Stimulated activated CD8-positive, alpha-beta memory T cell treated with anti-CD3 and anti-CD28 coated beads, Interleukin-15, amount 100 ng/mL, for 24 hours (primary cell): Measurements from ENCODE around the gene UTP4.
"Not testable (repeated sequence)": the region's sequence is repeated elsewhere in the genome, so short reads cannot be mapped to it uniquely, and the experiment has no call there.

Experiments
- DNase-seq: peaks from one replicate; pipeline ENCODE4 v3.0.0-alpha.2; 2020; ENCODE audit warnings: low read depth

UTP4 gene

GRCh38 chr16:69131167-69131838 is 1.1 kb upstream of the UTP4 start:
- no peak for DNase-seq

GRCh38 chr16:69131839-69132423 is 518 bp upstream of the UTP4 start:
- peak; percentile 51 for DNase-seq

GRCh38 chr16:69133373-69133954 is 1.0 kb downstream of the UTP4 start:
- no peak for DNase-seq

GRCh38 chr16:69138608-69139007 is 6.2 kb downstream of the UTP4 start:
- no peak for DNase-seq

DNA sequence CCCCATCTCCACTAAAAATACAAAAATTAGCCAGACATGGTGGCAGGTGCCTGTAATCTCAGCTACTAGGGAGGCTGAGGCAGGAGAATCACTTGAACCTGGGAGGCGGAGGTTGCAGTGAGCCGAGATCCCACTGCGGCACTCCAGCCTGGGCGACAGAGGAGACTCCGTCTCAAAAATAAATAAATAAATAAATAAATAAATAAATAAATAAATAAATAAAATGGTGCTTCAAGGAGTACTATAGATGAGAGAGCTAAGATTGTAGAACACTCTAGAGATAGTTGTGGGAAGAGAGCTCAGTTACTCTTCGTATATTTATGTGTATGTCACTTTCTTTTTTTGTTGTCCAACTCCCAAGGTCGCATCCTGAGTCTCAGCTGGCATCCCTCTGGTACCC is 7.0 kb downstream of the UTP4 start:
- DNase-seq = not testable (repeated sequence)

DNA sequence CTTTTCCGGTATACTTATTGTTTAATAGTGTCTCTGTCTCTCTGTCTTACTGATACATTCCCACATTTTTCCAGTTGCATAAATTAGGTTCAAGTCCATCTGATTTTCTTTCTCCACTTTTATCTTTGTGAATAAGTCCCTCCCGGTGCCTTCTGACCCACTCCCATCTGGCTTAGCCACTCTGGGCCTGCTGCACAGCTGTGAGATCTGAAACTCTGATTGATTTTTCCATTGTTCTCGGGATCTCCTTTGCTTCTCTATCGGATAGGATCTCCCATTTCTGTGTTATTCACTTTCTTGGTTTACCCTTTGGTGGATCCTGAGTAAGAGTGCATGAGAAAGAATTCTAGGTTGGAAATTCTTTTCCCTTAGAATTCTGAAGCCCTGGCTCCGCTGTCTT is 8.6 kb downstream of the UTP4 start:
- no peak for DNase-seq

GRCh38 chr16:69141936-69142335 is 9.5 kb downstream of the UTP4 start:
- no peak for DNase-seq

DNA sequence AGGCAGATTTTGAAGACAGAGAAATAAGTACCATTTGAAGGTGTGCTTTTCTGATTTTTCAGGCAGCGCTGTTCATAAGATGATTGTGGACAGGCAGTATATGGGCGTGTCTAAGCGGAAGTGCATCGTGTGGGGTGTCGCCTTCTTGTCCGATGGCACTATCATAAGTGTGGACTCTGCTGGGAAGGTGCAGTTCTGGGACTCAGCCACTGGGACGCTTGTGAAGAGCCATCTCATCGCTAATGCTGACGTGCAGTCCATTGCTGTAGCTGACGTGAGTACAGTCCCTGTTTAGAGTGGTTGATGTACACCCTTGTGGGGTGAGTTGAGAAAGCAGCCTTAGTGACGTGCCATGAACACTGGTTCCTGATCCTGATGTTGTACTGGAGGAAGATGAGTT is 10.7 kb downstream of the UTP4 start:
- DNase-seq = no peak

GRCh38 chr16:69145658-69146057 is 13.2 kb downstream of the UTP4 start:
- no peak for DNase-seq

DNA sequence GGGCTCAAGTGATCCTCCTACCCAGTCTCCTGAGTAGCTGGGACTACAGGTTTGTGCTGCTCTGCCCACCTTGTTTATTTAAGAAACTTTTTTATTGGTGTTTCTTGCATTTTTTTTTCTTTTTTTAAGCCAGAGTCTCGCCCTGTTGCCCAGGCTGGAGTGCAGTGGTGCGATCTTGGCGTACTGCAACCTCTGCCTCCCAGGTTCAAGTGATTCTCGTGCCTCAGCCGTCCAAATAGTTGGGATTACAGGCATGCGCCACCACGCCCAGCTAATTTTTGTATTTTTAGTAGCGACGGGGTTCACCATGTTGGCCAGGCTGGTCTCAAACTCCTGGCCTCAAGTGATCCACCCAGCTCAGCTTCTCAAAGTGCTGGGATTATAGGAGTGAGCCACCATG is 17.2 kb downstream of the UTP4 start:
- DNase-seq = not testable (repeated sequence)

DNA sequence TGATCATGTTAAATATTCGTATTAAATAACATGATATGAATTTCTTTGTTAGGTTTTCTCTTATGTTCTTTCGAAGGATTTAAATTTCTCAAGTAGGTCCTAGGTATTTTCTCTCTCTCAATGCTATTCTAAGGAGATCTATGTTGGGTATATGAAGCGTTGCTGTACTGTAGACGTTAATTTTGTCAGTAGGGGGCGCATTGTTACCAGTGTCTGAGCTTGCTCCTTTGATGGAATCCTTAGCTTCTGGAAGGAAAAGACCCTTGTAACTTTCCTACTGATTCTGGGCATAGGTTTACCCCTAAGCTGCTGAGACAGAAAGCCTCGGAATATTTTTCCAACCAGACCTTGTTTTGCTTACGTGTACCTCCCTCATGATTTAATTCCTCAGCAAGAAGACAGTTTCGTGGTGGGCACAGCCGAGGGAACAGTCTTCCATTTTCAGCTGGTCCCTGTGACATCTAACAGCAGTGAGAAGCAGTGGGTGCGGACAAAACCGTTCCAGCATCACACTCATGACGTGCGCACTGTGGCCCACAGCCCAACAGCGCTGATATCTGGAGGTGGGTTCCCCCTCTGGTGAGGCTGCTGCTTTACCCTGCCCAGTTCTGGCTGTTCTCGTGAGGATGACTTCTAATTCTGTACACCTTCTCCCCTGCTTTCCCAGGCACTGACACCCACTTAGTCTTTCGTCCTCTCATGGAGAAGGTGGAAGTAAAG is 17.9 kb downstream of the UTP4 start:
- DNase-seq = no peak

- DNase-seq = no peak
Observed at GRCh38 chr16:69157196-69157595, 24.7 kb downstream of the UTP4 start.

GRCh38 chr16:69160192-69160591 is 27.7 kb downstream of the UTP4 start:
- DNase-seq = no peak

- DNase-seq = no peak
Observed at GRCh38 chr16:69165584-69165983, 33.1 kb downstream of the UTP4 start.

DNA sequence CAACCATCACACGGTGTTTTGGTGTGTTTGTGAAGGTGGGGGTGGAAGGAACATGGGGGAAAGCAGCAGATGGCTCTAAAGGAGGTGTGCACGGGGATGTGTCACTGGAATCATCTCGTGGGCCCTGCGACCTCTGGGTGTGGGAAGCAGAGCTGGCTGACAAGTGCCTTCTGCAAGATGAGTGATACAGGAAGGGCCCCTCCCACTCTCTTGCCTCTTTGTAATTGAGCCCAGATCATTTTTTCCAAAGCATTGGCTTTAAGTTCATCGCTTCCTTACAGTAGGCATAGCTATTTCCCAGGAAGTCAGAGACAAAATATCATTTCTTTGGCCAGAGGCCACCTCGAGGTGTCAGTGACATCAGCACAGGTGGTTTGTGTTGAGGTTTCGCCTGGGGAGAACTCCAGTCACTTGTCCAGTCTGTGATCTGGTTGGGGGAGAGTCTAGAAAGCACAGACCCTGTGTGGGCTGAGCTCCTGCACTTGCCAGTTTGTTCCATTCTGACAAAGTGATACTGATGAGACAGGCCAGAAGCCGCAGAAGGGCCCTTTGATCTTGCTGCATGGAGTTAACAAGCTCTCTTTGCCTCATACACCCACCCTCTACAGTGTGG is 33.9 kb downstream of the UTP4 start:
- DNase-seq = peak; percentile 19

DNA sequence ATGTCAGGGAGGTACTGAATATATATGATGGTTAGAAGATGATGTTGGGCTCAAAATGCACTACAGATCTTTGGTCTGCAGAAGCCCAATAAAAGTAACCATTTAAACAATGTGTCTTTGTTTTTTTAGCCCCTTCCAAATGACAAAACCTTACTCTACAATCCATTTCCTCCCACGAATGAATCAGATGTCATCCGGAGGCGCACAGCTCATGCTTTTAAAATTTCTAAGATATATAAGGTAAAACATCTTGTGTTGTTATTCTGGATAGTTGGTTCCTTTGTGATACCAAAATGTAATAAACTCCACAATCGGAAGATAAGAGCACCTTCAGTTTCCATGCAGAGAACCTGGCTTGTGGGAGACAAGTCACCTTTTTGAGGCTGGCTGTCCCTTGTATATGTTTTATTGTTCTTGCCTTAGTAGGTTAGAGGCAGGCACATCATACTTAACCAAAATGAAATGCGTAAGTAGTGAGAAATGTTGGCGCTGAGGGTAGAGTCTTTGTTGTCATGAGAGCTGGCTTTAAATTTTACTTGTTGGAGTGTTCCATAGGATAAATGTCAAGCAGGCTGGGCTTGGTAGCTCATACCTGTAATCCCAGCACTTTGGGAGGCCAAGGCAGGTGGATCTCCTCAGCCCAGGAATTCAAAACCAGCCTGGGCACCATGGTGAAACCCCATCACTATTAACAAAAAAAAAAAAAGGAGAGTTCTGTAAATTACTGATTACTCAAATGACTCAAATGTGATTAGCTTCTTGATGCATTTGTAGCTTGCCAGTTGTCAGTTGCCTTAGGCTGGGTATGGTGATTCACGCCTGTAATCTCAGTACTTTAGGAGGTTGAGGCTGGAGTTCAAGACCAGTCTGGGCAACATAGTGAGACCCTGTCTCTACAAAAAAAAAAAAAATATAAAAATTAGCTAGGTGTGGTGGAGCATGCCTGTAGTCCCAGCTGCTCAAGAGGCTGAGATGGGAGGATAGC is 34.8 kb downstream of the UTP4 start:
- no peak for DNase-seq

DNA sequence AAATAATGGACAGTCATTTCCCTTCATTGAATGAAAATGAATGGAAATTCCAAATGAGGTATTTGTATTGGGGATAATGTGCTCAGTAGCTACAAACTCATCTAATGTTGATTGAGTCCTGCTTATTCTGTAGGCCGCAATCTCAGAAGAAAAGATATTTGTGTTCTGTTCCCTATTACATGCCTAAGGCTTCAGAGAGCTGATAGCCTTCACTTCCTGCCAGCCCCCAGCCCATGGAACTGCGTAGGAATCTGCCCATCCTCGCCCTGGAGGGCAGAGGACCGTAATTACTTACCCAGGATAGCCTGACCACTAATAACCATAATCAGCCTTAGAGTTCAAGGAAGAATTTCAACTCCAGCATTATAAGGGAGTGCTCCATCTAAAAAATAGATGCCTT is 36.6 kb downstream of the UTP4 start:
- no peak for DNase-seq

DNA sequence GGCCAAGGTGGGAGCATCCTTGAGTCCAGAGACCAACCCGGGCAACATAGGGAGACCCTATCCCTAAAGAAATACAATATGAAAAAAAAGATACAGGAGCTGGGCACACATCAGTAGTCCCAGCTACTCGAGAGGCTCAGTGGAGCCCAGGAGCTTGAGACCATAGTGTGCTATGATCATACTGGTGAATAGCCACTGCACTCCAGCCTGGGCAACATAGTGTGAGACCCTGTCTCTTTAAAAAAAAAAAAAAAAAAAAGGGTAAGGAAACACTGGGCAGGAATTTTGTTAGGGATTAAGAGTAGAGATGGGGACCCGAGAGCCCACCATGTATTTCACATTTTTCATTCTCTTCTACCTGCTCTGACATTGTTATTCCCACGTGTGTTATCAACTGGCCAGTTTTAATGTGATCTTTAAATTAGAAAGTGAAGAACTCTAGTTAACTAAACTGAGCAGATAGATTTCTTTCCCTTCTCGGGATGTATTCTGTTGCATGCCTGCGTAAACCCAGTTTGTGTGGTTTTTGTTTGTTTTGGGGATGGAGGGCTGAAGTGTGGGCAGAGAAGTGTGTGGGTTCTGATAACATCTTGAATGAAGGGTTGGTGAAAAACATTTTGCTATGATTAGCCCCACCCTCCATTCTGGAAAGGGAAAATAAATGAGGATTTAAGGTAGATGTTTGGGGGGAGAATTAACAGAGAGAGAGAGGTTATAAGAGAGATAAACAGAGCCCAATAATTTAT is 37.3 kb downstream of the UTP4 start:
- no peak for DNase-seq

DNA sequence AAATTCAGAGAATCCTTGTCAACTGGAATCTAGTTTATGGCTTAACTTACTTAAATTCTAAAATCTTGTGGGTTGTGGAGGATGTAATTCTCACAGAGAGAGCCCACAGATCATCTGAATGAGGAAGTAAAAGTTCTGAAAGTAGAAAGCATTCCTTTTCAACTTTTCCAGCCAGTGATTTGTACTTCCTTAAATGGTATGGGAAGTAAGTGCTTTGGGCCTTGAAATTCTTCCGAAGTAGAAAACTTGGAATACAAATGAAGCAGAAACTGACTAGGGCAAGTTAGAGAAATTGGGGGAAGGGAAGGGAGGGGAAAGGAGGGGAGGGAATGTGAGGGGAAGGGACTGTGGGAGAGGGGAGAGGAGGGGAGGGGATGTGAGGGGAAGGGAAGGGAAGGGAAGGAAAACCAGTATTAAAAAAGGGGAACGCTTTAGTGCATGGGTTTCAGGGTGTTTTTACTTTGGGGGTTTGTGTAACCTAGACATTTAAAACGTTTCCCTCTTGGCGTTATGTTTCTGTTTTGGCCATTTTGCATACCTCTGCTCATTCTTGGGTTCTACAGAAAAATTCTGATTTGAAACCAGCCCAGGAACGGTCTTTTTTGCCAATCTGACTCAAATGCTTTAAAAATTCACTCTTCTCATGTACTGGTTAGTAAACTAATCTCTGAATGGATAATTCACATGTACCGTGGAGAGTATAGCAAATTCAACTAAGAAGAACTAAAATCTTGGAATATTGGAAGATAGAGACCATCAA is 39.1 kb downstream of the UTP4 start:
- DNase-seq = no peak
